Measurements from ENCODE around the gene GREB1L.
"Not testable (repeated sequence)": the region's sequence is repeated elsewhere in the genome, so short reads cannot be mapped to it uniquely, and the experiment has no call there.

GREB1L gene

GRCh38 chr18:21205695-21206094 is 36.3 kb upstream of the GREB1L start:
- DNase-seq (ENCODE audit: low spot score): no peak
- in situ Hi-C loops (cut with MboI; ENCODE audit: low pct_unique_long_range_greater_than_20kb, low sequenced_read_pairs, unreplicated experiment): loop anchor here (10.0 kb wide), 1 partner anchor 239 kb away; no protein-coding TSS in a partner anchor
- no peak for TF ChIP-seq CTCF (IDR thresholded peaks at IDR 0.05; ENCODE audit: extremely low read depth, insufficient read depth, missing control alignments)

- in situ Hi-C loops (cut with MboI; ENCODE audit: low pct_unique_long_range_greater_than_20kb, low sequenced_read_pairs, unreplicated experiment): no loop called here
- DNase-seq (ENCODE audit: low spot score): no peak
- no peak for TF ChIP-seq CTCF (IDR thresholded peaks at IDR 0.05; ENCODE audit: extremely low read depth, insufficient read depth, missing control alignments)
These were observed 31.8 kb upstream of the GREB1L start for GRCh38 chr18:21210278-21210677.

GRCh38 chr18:21210784-21211183 is 31.2 kb upstream of the GREB1L start:
- TF ChIP-seq CTCF (IDR thresholded peaks at IDR 0.05; ENCODE audit: extremely low read depth, insufficient read depth, missing control alignments): no peak
- in situ Hi-C loops (cut with MboI; ENCODE audit: low pct_unique_long_range_greater_than_20kb, low sequenced_read_pairs, unreplicated experiment): no loop called here

GRCh38 chr18:21214409-21214808 is 27.6 kb upstream of the GREB1L start:
- in situ Hi-C loops (cut with MboI; ENCODE audit: low pct_unique_long_range_greater_than_20kb, low sequenced_read_pairs, unreplicated experiment); DNase-seq (ENCODE audit: low spot score): not testable (repeated sequence)

More at GRCh38 chr18:21210784-21211183, 31.2 kb upstream of the GREB1L start:
- DNase-seq (ENCODE audit: low spot score): no peak

- TF ChIP-seq CTCF (IDR thresholded peaks at IDR 0.05; ENCODE audit: extremely low read depth, insufficient read depth, missing control alignments): no peak
- in situ Hi-C loops (cut with MboI; ENCODE audit: low pct_unique_long_range_greater_than_20kb, low sequenced_read_pairs, unreplicated experiment): no loop called here
- no peak for DNase-seq (ENCODE audit: low spot score)
These were observed 26.5 kb upstream of the GREB1L start for GRCh38 chr18:21215490-21215889.

- in situ Hi-C loops (cut with MboI; ENCODE audit: low pct_unique_long_range_greater_than_20kb, low sequenced_read_pairs, unreplicated experiment): no loop called here
- no peak for TF ChIP-seq CTCF (IDR thresholded peaks at IDR 0.05; ENCODE audit: extremely low read depth, insufficient read depth, missing control alignments)
- no peak for DNase-seq (ENCODE audit: low spot score)
These were observed 23.2 kb upstream of the GREB1L start for GRCh38 chr18:21218862-21219261.

- no peak for DNase-seq (ENCODE audit: low spot score)
These were observed 11.6 kb upstream of the GREB1L start for GRCh38 chr18:21230436-21230835.

More at GRCh38 chr18:21230436-21230835, 11.6 kb upstream of the GREB1L start:
- in situ Hi-C loops (cut with MboI; ENCODE audit: low pct_unique_long_range_greater_than_20kb, low sequenced_read_pairs, unreplicated experiment): no loop called here
- TF ChIP-seq CTCF (IDR thresholded peaks at IDR 0.05; ENCODE audit: extremely low read depth, insufficient read depth, missing control alignments): no peak
